Measurements from ENCODE around the gene TP53I11.

DNA sequence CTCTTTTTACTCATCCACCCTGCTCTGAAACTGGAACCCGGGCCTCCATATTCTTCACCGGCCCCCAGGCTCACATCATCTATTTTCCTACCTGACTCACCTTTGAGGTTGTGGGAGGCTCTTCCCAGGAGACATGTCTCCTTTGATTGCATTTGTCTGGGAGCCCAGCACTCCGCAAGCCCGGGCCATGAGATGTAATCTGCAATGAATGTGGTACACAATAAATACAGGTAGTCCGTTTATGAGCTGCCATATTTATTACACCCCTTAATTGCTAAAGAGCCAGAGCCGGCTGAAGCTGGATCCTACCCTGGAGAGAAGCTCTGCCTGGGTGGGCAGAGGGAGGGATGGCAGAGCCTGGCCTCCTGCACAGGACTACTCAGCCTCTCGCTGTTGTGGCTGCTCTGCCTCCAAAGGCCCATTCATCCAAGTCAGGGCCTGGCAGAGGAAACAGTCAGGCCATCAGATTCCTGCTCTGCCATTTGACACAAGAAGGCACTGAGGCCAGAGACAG lies 49.5 kb downstream of the TP53I11 start:
- TF ChIP-seq POLR2A (IDR thresholded peaks at IDR 0.05; ENCODE audit: low read length) (no peak), GATA1 (IDR thresholded peaks at IDR 0.05; ENCODE audit: low read depth, low read length) (no peak)
